Sciatic nerve (tissue), 2 donors: Measurements from ENCODE around the gene ATF7IP. TPM values are rescaled to one million over a fixed set of nuclear protein-coding genes. Genes with fewer than 3 reads are reported as not detected.
A peak's percentile ranks its signal among the peaks of the same experiment; 100 is the strongest.
"Not testable (repeated sequence)": the region's sequence is repeated elsewhere in the genome, so short reads cannot be mapped to it uniquely, and the experiment has no call there.

Experiments
- ATAC-seq: fragments of 200-7000 bp; cut with Tn5 transposase; one replicate; pipeline ENCODE4 v1.9.1; 2020; ENCODE audit warnings: mild to moderate bottlenecking, moderate library complexity
- DNase-seq: peaks from one replicate; pipeline ENCODE4 v3.0.0-alpha.2; 2020; ENCODE audit warnings: low spot score
- intact Hi-C: fragments of 100-400 bp; cut with DNase I; formaldehyde crosslinking; loops from one replicate; pipeline ENCODE4 v1.14.2; 2022
- total RNA-seq: library from RNA; stranded (reverse); fragmentation: NEBNext Ultra II Directional; extraction: Animal tissue kit (Norgen Biotek cat#: 25700); gene quantifications from one replicate; pipeline ENCODE4 v1.2.1, GENCODE V29; 2021
- donor health status: DM: no; HTN: no; CAD: no.
- donor health status: DM: no; HTN: no; CAD: no.

Gene ATF7IP
- 91.8 TPM for total RNA-seq

- intact Hi-C loops, result loop anchor here (10.0 kb wide), 1 partner anchor 121 kb away; no protein-coding TSS in a partner anchor
- DNase-seq (peak; percentile 97), ATAC-seq (peak; percentile 98)
Observed at GRCh38 chr12:14365294-14366208, at the start of gene ATF7IP. TSS of gene ATF7IP (plus strand) at chr12:14365682. CDS start at chr12:14423916, 58,234 bp downstream.

GRCh38 chr12:14317362-14318146 lies 47.9 kb upstream of the ATF7IP start:
- DNase-seq (no peak), ATAC-seq (no peak)
- intact Hi-C loops, result no loop called here

GRCh38 chr12:14319704-14320427 lies 45.6 kb upstream of the ATF7IP start:
- DNase-seq, intact Hi-C loops, ATAC-seq: not testable (repeated sequence)

GRCh38 chr12:14322403-14322802 lies 43.1 kb upstream of the ATF7IP start:
- DNase-seq (no peak), ATAC-seq (no peak)
- intact Hi-C loops, result no loop called here

GRCh38 chr12:14325716-14326343 lies 39.7 kb upstream of the ATF7IP start:
- intact Hi-C loops, result no loop called here
- DNase-seq (no peak), ATAC-seq (no peak)

GRCh38 chr12:14326699-14327098 lies 38.8 kb upstream of the ATF7IP start:
- DNase-seq, result no peak
- intact Hi-C loops, result no loop called here
- ATAC-seq, result no peak

GRCh38 chr12:14327711-14328110 lies 37.8 kb upstream of the ATF7IP start:
- intact Hi-C loops, result no loop called here

GRCh38 chr12:14332482-14332881 lies 33.0 kb upstream of the ATF7IP start:
- ATAC-seq (no peak), DNase-seq (no peak)
- intact Hi-C loops, result no loop called here

More at GRCh38 chr12:14327711-14328110, 37.8 kb upstream of the ATF7IP start:
- no peak for DNase-seq
- no peak for ATAC-seq

GRCh38 chr12:14340371-14340770 lies 25.1 kb upstream of the ATF7IP start:
- no peak for ATAC-seq
- DNase-seq, result no peak
- intact Hi-C loops, result no loop called here

- DNase-seq, ATAC-seq, intact Hi-C loops: not testable (repeated sequence)
Observed at GRCh38 chr12:14351524-14351923, 14.0 kb upstream of the ATF7IP start.

GRCh38 chr12:14352066-14352465 lies 13.4 kb upstream of the ATF7IP start:
- intact Hi-C loops, ATAC-seq, DNase-seq: not testable (repeated sequence)

- DNase-seq, ATAC-seq, intact Hi-C loops: not testable (repeated sequence)
Observed at GRCh38 chr12:14354665-14355064, 10.8 kb upstream of the ATF7IP start.

- DNase-seq, result no peak
- no peak for ATAC-seq
- intact Hi-C loops, result no loop called here
Observed at GRCh38 chr12:14356147-14356546, 9.3 kb upstream of the ATF7IP start.

- intact Hi-C loops, result no loop called here
- ATAC-seq (no peak), DNase-seq (no peak)
Observed at GRCh38 chr12:14357486-14357885, 8.0 kb upstream of the ATF7IP start.

- no peak for DNase-seq
- no peak for ATAC-seq
- intact Hi-C loops, result loop anchor here (10.0 kb wide), 1 partner anchor 118 kb away; no protein-coding TSS in a partner anchor
Observed at GRCh38 chr12:14362352-14362751, 3.1 kb upstream of the ATF7IP start.

- ATAC-seq (no peak), DNase-seq (no peak)
- intact Hi-C loops, result loop anchor here (10.0 kb wide), 1 partner anchor 120 kb away; no protein-coding TSS in a partner anchor
Observed at GRCh38 chr12:14364583-14365271, 755 bp upstream of the ATF7IP start.

GRCh38 chr12:14366209-14367039 lies 942 bp downstream of the ATF7IP start:
- DNase-seq (no peak), ATAC-seq (no peak)
- intact Hi-C loops, result loop anchor here (1.0 to 10.0 kb wide), 2 partner anchors 17 to 122 kb away; no protein-coding TSS in a partner anchor
